Adipose tissue (tissue), 3 donors: Measurements from ENCODE around the gene SPATA22. TPM values are rescaled to one million over a fixed set of nuclear protein-coding genes. Genes with fewer than 3 reads are reported as not detected.
"Not testable (repeated sequence)": the region's sequence is repeated elsewhere in the genome, so short reads cannot be mapped to it uniquely, and the experiment has no call there.

ENCODE experiments used
- H3K27ac ChIP-seq: one replicate; pipeline ENCODE4 v1.5.1; 2013; ENCODE audit warnings: low read depth, low read length
- WGBS, 3 donors: extraction: QIAGEN DNeasy Blood & Tissue Kit; methylation state at CpG; one replicate each; pipeline ENCODE4 v1.1.7; 2013; 5-methylcytosine and 5-hydroxymethylcytosine counted together
- polyA plus RNA-seq, 3 donors: library from polyadenylated mRNA; stranded (reverse); fragments of 200-250 nt; gene quantifications; one replicate each; pipeline ENCODE4 v1.2.3, GENCODE V29; 2013
- donor health status: healthy with polysubstance abuse.
- donor health status: Bipolar disorder and iron deficiency.
- donor health status: healthy.

SPATA22 gene
- polyA plus RNA-seq, 3 donors = 0.03 to 0.27 TPM; not detected in 1

GRCh38 chr17:3479988-3480387 lies 8.4 kb upstream of the SPATA22 start:
- no peak overlapping the region for H3K27ac ChIP-seq
- WGBS, 3 donors = 90 to 92% (median 90%) methylated on average over 3 of the region's 3 CpGs

- WGBS, 3 donors = 30 to 42% (median 33%) methylated on average over 7 of the region's 7 CpGs
- H3K27ac ChIP-seq = no peak within 1 kb of the TSS
These were observed 4.4 kb upstream of the SPATA22 start, which contains the start of gene ASPA for GRCh38 chr17:3475812-3476610. TSS of gene ASPA (plus strand) at chr17:3475997. CDS start at chr17:3476160, 163 bp downstream.

GRCh38 chr17:3475251-3475685 lies 3.6 kb upstream of the SPATA22 start:
- no peak overlapping the region for H3K27ac ChIP-seq
- WGBS, 3 donors = 46 to 69% (median 68%) methylated on average over 4 of the region's 4 CpGs

GRCh38 chr17:3474212-3474611 lies 2.6 kb upstream of the SPATA22 start:
- 17 to 35% (median 18%) methylated on average over 3 of the region's 3 CpGs for WGBS, 3 donors
- no peak overlapping the region for H3K27ac ChIP-seq

- H3K27ac ChIP-seq = no peak overlapping the region
- WGBS, 3 donors = 93 to 95% (median 95%) methylated on average over 21 of the region's 21 CpGs
These were observed 518 bp upstream of the SPATA22 start for GRCh38 chr17:3472137-3472536.

GRCh38 chr17:3469529-3469928 lies 2.1 kb downstream of the SPATA22 start:
- no peak overlapping the region for H3K27ac ChIP-seq
- 61 to 78% (median 61%) methylated on average over 5 of the region's 5 CpGs for WGBS, 3 donors

GRCh38 chr17:3466355-3466754 lies 5.3 kb downstream of the SPATA22 start:
- WGBS, 3 donors = 65 to 85% (median 76%) methylated on average over 1 of the region's 1 CpG
- not testable (repeated sequence) for H3K27ac ChIP-seq

- WGBS, 3 donors = 50 to 58% (median 53%) methylated on average over 2 of the region's 2 CpGs
- H3K27ac ChIP-seq = no peak overlapping the region
These were observed 23.5 kb downstream of the SPATA22 start for GRCh38 chr17:3448059-3448665.

GRCh38 chr17:3447625-3448024 lies 24.0 kb downstream of the SPATA22 start:
- no peak overlapping the region for H3K27ac ChIP-seq
- WGBS, 3 donors = 50 to 63% (median 51%) methylated on average over 2 of the region's 2 CpGs

- WGBS, 3 donors = 62 to 78% (median 64%) methylated on average over 2 of the region's 2 CpGs
- no peak overlapping the region for H3K27ac ChIP-seq
These were observed 31.2 kb downstream of the SPATA22 start for GRCh38 chr17:3440451-3440850.

GRCh38 chr17:3438368-3438767 lies 33.3 kb downstream of the SPATA22 start:
- no peak overlapping the region for H3K27ac ChIP-seq
- WGBS, 3 donors = 62 to 75% (median 70%) methylated on average over 1 of the region's 1 CpG

- no peak within 1 kb of the TSS for H3K27ac ChIP-seq
- WGBS, 3 donors = 69 to 78% (median 76%) methylated on average over 3 of the region's 3 CpGs
These were observed 37.9 kb downstream of the SPATA22 start, which contains the start of gene OR1E2 for GRCh38 chr17:3433741-3434140. TSS of gene OR1E2 (minus strand) at chr17:3433841. CDS start at chr17:3433841, 0 bp downstream.

- WGBS, 3 donors = 24 to 27% (median 27%) methylated on average over 7 of the region's 7 CpGs
- H3K27ac ChIP-seq = not testable (repeated sequence)
These were observed 38.4 kb downstream of the SPATA22 start for GRCh38 chr17:3433215-3433614.

- H3K27ac ChIP-seq = no peak overlapping the region
- WGBS, 3 donors = 56 to 62% (median 59%) methylated on average over 2 of the region's 2 CpGs
These were observed 53.4 kb downstream of the SPATA22 start for GRCh38 chr17:3418222-3418621.

- WGBS, 3 donors = 76 to 85% (median 83%) methylated on average over 5 of the region's 5 CpGs
- no peak overlapping the region for H3K27ac ChIP-seq
These were observed 56.0 kb downstream of the SPATA22 start for GRCh38 chr17:3415610-3416009.

GRCh38 chr17:3412216-3412615 lies 59.4 kb downstream of the SPATA22 start:
- H3K27ac ChIP-seq = not testable (repeated sequence)
- 39 to 52% methylated on average over 2 to 5 of the region's 16 CpGs; no CpG with 5 or more reads in 1 of the 3 donors for WGBS, 3 donors

- WGBS, 3 donors = 61 to 85% (median 79%) methylated on average over 3 of the region's 3 CpGs
- H3K27ac ChIP-seq = no peak within 1 kb of the TSS
These were observed 60.5 kb downstream of the SPATA22 start, which contains the start of gene OR3A3 for GRCh38 chr17:3411070-3411469. TSS of gene OR3A3 (plus strand) at chr17:3411370.

GRCh38 chr17:3403856-3404255 lies 67.8 kb downstream of the SPATA22 start:
- 45 to 79% (median 75%) methylated on average over 1 of the region's 1 CpG for WGBS, 3 donors
- H3K27ac ChIP-seq = not testable (repeated sequence)

GRCh38 chr17:3401786-3402185 lies 69.8 kb downstream of the SPATA22 start:
- 44 to 66% (median 62%) methylated on average over 2 of the region's 2 CpGs for WGBS, 3 donors
- H3K27ac ChIP-seq = no peak overlapping the region
